ENCODE measurements around the gene CSPG4.
A peak's percentile ranks its signal among the peaks of the same experiment; 100 is the strongest.

Gene CSPG4

GRCh38 chr15:75659928-75660645, 52.6 kb downstream of the CSPG4 start:
- H3K27ac ChIP-seq (ENCODE audit: low read depth, low read length), result peak overlapping the region; percentile 93
- H3K36me3 ChIP-seq (ENCODE audit: control insufficient read depth in 5 of 5, insufficient read depth in 5 of 5, low read length in 5 of 5), result peaks cover 0 to 54% (median 53%) of the 10 kb centered on the region in 5 donors
- no peaks in the 10 kb centered on the region for H3K9me3 ChIP-seq (ENCODE audit: control insufficient read depth in 5 of 5, low read length in 5 of 5)
- no peaks in the 10 kb centered on the region for H3K27me3 ChIP-seq (ENCODE audit: control insufficient read depth in 5 of 5, insufficient read depth in 4 of 5, low read length in 5 of 5)
- H3K9ac ChIP-seq (ENCODE audit: low read length in 5 of 5), result peak overlapping the region in 1 of 5 donors; percentile 50
- peaks cover 6 to 51% (median 39%) of the 10 kb centered on the region in 5 donors for H3K4me1 ChIP-seq (ENCODE audit: control insufficient read depth in 5 of 5, insufficient read depth in 5 of 5, low read length in 5 of 5)
- H3K4me3 ChIP-seq (ENCODE audit: low read depth in 1 of 5, low read length in 5 of 5), result no peak overlapping the region

- Histone ChIP-seq H3K27me3 (ENCODE audit: control insufficient read depth in 5 of 5, insufficient read depth in 4 of 5, low read length in 5 of 5) (no peaks in the 10 kb centered on the region), H3K9ac (ENCODE audit: low read length in 5 of 5) (peak overlapping the region in 1 of 5 donors; percentile 50), H3K27ac (ENCODE audit: low read depth, low read length) (peak overlapping the region; percentile 93), H3K4me3 (ENCODE audit: low read depth in 1 of 5, low read length in 5 of 5) (no peak overlapping the region), H3K36me3 (ENCODE audit: control insufficient read depth in 5 of 5, insufficient read depth in 5 of 5, low read length in 5 of 5) (peaks cover 0 to 58% (median 53%) of the 10 kb centered on the region in 5 donors), H3K4me1 (ENCODE audit: control insufficient read depth in 5 of 5, insufficient read depth in 5 of 5, low read length in 5 of 5) (peaks cover 6 to 59% (median 47%) of the 10 kb centered on the region in 5 donors), H3K9me3 (ENCODE audit: control insufficient read depth in 5 of 5, low read length in 5 of 5) (no peaks in the 10 kb centered on the region)
These were observed 53.4 kb downstream of the CSPG4 start for GRCh38 chr15:75659141-75659771.

GRCh38 chr15:75656813-75657212, 55.8 kb downstream of the CSPG4 start:
- H3K9ac ChIP-seq (ENCODE audit: low read length in 5 of 5), result no peak overlapping the region
- H3K36me3 ChIP-seq (ENCODE audit: control insufficient read depth in 5 of 5, insufficient read depth in 5 of 5, low read length in 5 of 5), result peaks cover 0 to 61% (median 49%) of the 10 kb centered on the region in 5 donors
- peaks cover 12 to 76% (median 69%) of the 10 kb centered on the region in 5 donors for H3K4me1 ChIP-seq (ENCODE audit: control insufficient read depth in 5 of 5, insufficient read depth in 5 of 5, low read length in 5 of 5)
- no peak overlapping the region for H3K4me3 ChIP-seq (ENCODE audit: low read depth in 1 of 5, low read length in 5 of 5)
- no peak overlapping the region for H3K27ac ChIP-seq (ENCODE audit: low read depth, low read length)
- H3K27me3 ChIP-seq (ENCODE audit: control insufficient read depth in 5 of 5, insufficient read depth in 4 of 5, low read length in 5 of 5), result no peaks in the 10 kb centered on the region
- no peaks in the 10 kb centered on the region for H3K9me3 ChIP-seq (ENCODE audit: control insufficient read depth in 5 of 5, low read length in 5 of 5)

- peaks cover 16 to 76% (median 69%) of the 10 kb centered on the region in 5 donors for H3K4me1 ChIP-seq (ENCODE audit: control insufficient read depth in 5 of 5, insufficient read depth in 5 of 5, low read length in 5 of 5)
These were observed 56.3 kb downstream of the CSPG4 start for GRCh38 chr15:75656331-75656730.

GRCh38 chr15:75655931-75656330, 56.7 kb downstream of the CSPG4 start:
- H3K27ac ChIP-seq (ENCODE audit: low read depth, low read length), result no peak overlapping the region
- no peaks in the 10 kb centered on the region for H3K27me3 ChIP-seq (ENCODE audit: control insufficient read depth in 5 of 5, insufficient read depth in 4 of 5, low read length in 5 of 5)
- H3K36me3 ChIP-seq (ENCODE audit: control insufficient read depth in 5 of 5, insufficient read depth in 5 of 5, low read length in 5 of 5), result peaks cover 0 to 66% (median 49%) of the 10 kb centered on the region in 5 donors
- no peak overlapping the region for H3K4me3 ChIP-seq (ENCODE audit: low read depth in 1 of 5, low read length in 5 of 5)
- peaks cover 20 to 77% (median 72%) of the 10 kb centered on the region in 5 donors for H3K4me1 ChIP-seq (ENCODE audit: control insufficient read depth in 5 of 5, insufficient read depth in 5 of 5, low read length in 5 of 5)
- no peak overlapping the region for H3K9ac ChIP-seq (ENCODE audit: low read length in 5 of 5)
- H3K9me3 ChIP-seq (ENCODE audit: control insufficient read depth in 5 of 5, low read length in 5 of 5), result no peaks in the 10 kb centered on the region

More at GRCh38 chr15:75656331-75656730, 56.3 kb downstream of the CSPG4 start:
- H3K9ac ChIP-seq (ENCODE audit: low read length in 5 of 5), result no peak overlapping the region
- no peaks in the 10 kb centered on the region for H3K27me3 ChIP-seq (ENCODE audit: control insufficient read depth in 5 of 5, insufficient read depth in 4 of 5, low read length in 5 of 5)
- no peaks in the 10 kb centered on the region for H3K9me3 ChIP-seq (ENCODE audit: control insufficient read depth in 5 of 5, low read length in 5 of 5)
- H3K4me3 ChIP-seq (ENCODE audit: low read depth in 1 of 5, low read length in 5 of 5), result no peak overlapping the region
- H3K36me3 ChIP-seq (ENCODE audit: control insufficient read depth in 5 of 5, insufficient read depth in 5 of 5, low read length in 5 of 5), result peaks cover 0 to 63% (median 49%) of the 10 kb centered on the region in 5 donors
- no peak overlapping the region for H3K27ac ChIP-seq (ENCODE audit: low read depth, low read length)

- H3K27me3 ChIP-seq (ENCODE audit: control insufficient read depth in 5 of 5, insufficient read depth in 4 of 5, low read length in 5 of 5), result no peaks in the 10 kb centered on the region
- H3K9ac ChIP-seq (ENCODE audit: low read length in 5 of 5), result peak overlapping the region in 1 of 5 donors; percentile 4
- no peaks in the 10 kb centered on the region for H3K9me3 ChIP-seq (ENCODE audit: control insufficient read depth in 5 of 5, low read length in 5 of 5)
- peaks cover 28 to 77% (median 72%) of the 10 kb centered on the region in 5 donors for H3K4me1 ChIP-seq (ENCODE audit: control insufficient read depth in 5 of 5, insufficient read depth in 5 of 5, low read length in 5 of 5)
- H3K36me3 ChIP-seq (ENCODE audit: control insufficient read depth in 5 of 5, insufficient read depth in 5 of 5, low read length in 5 of 5), result peaks cover 0 to 60% (median 45%) of the 10 kb centered on the region in 5 donors
- H3K27ac ChIP-seq (ENCODE audit: low read depth, low read length), result no peak overlapping the region
- no peak overlapping the region for H3K4me3 ChIP-seq (ENCODE audit: low read depth in 1 of 5, low read length in 5 of 5)
These were observed 58.3 kb downstream of the CSPG4 start for GRCh38 chr15:75654201-75654907.

- Histone ChIP-seq H3K4me3 (ENCODE audit: low read depth in 1 of 5, low read length in 5 of 5) (peak overlapping the region; percentile 3 to 39 (median 31)), H3K36me3 (ENCODE audit: control insufficient read depth in 5 of 5, insufficient read depth in 5 of 5, low read length in 5 of 5) (peaks cover 0 to 51% (median 39%) of the 10 kb centered on the region in 5 donors)
These were observed 59.2 kb downstream of the CSPG4 start for GRCh38 chr15:75653347-75653913.

GRCh38 chr15:75651810-75652543, 60.7 kb downstream of the CSPG4 start:
- H3K9ac ChIP-seq (ENCODE audit: low read length in 5 of 5), result peak overlapping the region; percentile 48 to 94 (median 60)

More at GRCh38 chr15:75653347-75653913, 59.2 kb downstream of the CSPG4 start:
- H3K9me3 ChIP-seq (ENCODE audit: control insufficient read depth in 5 of 5, low read length in 5 of 5), result no peaks in the 10 kb centered on the region
- peak overlapping the region in 3 of 5 donors; percentile 49 to 94 (median 55) for H3K9ac ChIP-seq (ENCODE audit: low read length in 5 of 5)
- peak overlapping the region; percentile 72 for H3K27ac ChIP-seq (ENCODE audit: low read depth, low read length)
- H3K4me1 ChIP-seq (ENCODE audit: control insufficient read depth in 5 of 5, insufficient read depth in 5 of 5, low read length in 5 of 5), result peaks cover 35 to 77% (median 75%) of the 10 kb centered on the region in 5 donors
- H3K27me3 ChIP-seq (ENCODE audit: control insufficient read depth in 5 of 5, insufficient read depth in 4 of 5, low read length in 5 of 5), result no peaks in the 10 kb centered on the region

More at GRCh38 chr15:75651810-75652543, 60.7 kb downstream of the CSPG4 start:
- H3K4me3 ChIP-seq (ENCODE audit: low read depth in 1 of 5, low read length in 5 of 5), result peak overlapping the region; percentile 41 to 96 (median 86)
- no peaks in the 10 kb centered on the region for H3K27me3 ChIP-seq (ENCODE audit: control insufficient read depth in 5 of 5, insufficient read depth in 4 of 5, low read length in 5 of 5)
- peaks cover 35 to 87% (median 77%) of the 10 kb centered on the region in 5 donors for H3K4me1 ChIP-seq (ENCODE audit: control insufficient read depth in 5 of 5, insufficient read depth in 5 of 5, low read length in 5 of 5)
- no peaks in the 10 kb centered on the region for H3K9me3 ChIP-seq (ENCODE audit: control insufficient read depth in 5 of 5, low read length in 5 of 5)
- peak overlapping the region; percentile 72 for H3K27ac ChIP-seq (ENCODE audit: low read depth, low read length)
- H3K36me3 ChIP-seq (ENCODE audit: control insufficient read depth in 5 of 5, insufficient read depth in 5 of 5, low read length in 5 of 5), result peaks cover 0 to 37% (median 25%) of the 10 kb centered on the region in 5 donors
